Globus pallidus (tissue), 1 donor: ENCODE data around the gene WBP1L.
"Not testable (repeated sequence)": the region's sequence is repeated elsewhere in the genome, so short reads cannot be mapped to it uniquely, and the experiment has no call there.

ENCODE experiments used
- DNase-seq: peaks from one replicate; pipeline ENCODE4 v3.0.0-alpha.2; 2015; ENCODE audit warnings: low spot score

Gene WBP1L

DNA sequence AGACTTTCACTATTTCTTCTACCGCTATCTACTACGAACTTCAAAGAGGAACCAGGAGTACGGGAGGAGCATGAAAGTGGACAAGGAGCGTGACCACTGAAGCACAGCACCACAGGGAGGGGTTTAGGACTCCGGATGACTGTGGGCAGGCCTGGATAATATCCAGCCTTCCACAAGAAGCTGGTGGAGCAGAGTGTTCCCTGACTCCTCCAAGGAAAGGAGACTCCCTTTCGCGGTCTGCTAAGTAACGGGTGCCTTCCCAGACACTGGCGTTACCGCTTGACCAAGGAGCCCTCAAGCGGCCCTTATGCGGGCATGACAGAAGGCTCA, 15.2 kb downstream of the WBP1L start:
- DNase-seq = not testable (repeated sequence)

DNA sequence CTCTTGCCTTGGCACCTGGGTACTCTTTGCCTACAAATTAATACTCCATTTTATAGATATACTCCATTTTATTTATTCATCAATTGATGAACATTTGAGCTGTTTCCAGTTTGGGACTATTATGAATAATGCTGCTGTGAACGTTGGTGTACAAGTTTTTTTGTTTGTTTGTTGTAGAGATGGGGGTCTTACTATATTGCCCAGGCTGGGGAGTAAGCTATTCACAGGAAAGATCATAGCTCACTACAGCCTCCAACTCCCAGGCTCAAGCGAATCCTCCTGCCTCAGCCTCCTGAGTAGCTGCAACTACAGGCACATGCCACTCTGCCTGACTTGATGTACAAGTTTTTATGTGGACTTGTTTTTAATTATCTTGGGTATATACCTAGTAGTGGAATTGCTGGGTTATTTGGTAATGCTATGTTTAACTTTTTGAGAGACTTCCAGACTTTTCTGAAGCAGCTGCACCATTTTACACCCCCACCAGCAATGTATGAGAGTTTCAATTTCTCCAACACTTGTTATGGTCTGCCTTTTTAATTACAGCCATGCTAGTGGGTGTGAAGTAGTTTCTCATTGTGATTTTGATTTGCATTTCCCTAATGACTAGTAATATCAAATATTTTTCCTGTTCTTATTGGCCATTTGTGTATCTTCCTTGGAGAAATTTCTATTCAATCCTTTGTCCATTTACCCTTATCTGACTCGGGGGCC, 15.9 kb downstream of the WBP1L start:
- DNase-seq = no peak

DNA sequence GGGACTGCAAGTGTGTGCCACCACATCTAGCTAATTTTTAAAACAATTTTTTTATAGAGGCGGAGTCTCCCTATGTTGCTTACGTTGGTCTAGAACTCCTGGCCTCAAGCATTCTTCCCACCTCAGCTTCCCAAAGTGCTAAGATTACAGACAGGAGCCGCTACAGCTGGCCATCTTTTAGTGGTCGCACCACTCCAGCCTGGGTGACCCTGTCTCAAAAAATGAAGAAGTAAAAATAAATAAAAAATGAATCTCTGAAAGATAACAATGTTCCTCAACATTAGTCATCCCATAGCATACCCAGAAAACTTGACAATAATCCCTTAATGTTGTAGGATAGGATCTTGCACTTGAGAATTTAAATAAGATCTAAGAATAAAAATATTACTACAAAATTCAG, 18.2 kb downstream of the WBP1L start:
- no peak for DNase-seq

DNA sequence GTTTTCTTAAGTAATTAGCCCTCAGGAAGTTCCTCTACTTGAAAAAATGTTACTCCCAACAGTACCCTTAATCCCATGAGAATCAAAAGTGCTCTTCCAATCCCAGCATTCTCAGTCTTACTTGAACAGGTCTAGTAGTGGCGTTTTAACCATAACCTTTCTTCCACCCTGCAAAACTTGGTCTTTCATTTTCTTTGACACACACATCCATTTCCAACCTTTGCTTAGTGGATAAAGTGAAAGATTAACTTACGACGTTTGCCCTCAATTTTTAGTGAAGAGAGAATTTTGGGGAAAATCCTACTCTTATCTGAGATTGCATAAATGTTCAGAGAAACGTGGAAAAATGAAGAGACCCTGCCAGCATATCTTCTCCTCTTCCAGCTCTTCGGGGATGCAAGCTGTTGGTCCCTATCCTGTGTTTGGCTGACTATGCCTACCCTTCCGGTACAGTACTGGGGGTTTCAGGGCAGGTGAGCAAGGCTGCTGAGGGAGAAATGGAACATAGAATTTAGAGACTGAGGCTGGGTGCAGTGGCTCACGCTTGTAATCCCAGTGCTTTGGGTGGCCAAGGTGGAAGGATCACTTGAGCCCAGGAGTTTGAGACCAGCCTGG, 18.8 kb downstream of the WBP1L start:
- DNase-seq = no peak

DNA sequence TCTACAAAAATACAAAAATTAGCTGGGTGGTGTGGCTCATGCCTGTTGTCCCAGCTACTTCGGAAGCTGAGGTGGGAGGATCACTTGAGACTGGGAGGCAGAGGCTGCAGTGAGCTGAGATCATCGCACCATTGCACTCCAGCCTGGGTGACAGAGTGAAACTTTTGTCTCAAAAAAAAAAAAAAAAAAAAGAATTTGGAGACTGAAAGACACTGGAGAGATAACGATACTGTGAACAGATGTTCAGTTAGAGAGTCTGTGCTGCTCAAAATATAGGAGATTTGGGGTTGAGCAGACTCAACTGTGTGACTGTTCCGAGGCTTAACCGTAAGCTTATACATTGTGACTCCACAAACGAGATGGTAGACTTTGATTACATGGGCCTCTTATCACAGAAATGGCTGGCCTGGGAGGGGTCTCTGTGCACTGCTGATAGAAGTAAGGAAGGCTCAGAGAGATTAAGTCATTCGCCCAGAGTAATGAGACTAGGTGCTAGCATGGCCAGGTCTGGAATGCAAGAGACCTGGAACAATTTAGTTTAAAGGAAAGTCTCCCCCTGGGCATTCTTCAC, 19.4 kb downstream of the WBP1L start:
- no peak for DNase-seq

DNA sequence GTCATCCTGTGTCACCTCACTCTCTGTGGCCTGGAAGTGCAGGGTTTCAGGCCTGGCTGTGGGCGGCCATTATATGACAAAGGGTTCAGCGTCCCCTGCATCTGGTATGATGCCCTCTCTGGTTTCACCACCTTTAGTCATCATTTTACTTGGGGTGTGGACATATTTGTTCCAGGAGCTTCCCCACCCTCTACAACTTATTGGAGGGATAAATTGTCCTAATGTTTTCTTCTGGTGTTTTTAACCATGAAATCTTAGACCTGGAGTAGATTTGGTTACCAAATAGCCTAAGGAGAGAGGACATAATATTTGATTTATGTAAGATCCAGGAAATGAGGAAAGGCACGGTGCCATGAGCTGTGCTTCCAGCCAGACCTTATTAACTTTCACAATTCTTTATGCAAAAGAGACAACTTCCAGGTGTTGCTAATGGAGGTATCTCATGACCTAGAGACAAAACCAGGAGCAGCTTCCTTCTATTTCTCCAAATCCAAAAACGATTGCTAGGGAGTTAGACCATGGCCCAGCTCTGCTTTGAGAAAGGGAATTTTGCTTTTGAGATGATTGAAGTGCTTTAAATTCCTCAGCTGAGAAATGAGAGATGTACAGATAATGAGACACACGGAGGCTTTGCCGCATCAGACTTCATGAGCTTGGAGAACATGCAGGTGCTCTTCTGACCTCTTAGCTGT, 20.9 kb downstream of the WBP1L start:
- DNase-seq = no peak

DNA sequence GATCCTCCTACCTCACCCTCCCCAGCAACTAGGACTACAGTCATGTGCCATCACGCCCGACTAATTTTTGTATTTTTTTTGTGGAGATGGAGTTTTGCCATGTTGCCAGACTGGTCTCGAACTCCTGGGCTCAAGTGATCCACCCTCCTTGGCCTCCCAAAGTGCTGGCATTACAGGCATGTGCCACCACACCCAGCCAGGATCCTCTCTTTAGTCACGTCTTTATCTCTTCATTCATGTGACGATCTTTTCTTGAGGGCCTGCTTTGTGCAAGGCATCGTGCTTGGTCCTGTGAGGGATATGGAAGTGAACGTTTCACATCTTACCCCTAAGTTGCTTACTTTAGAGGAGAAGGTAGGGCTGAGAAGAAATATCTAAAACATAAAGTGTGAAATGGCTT, 21.6 kb downstream of the WBP1L start:
- no peak for DNase-seq

DNA sequence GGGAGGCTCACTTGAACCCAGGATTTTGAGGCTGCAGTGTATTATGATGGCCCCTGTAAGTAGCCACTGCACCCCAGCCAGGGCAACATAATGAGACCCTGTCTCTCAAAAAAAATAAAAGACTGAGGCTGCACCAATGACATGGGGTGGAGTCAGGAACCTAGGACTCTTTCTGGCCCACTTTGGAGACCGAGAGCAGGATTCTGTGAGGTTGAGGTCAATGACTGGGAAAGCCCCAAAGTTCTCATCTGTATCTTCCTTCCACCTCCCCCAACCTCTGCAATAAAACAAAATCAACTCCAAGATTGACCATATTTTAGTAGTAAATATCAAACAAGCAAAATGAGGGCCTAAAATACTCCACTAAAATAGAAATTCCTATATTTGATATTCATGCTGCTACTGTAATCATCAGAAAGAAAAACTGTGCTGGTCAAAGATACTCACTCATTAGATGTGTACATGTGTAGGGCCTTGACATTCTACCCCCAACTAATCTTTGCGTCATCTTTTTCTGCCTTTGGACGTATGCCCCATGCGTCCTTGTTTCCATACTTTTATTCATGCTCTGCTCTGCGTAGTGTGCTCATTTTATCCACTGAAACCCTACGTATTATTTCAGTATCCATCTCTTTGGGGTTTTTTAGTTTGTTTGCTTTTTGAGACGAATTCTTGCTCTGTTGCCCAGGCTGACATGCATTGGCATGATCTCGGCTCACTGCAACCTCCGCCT, 23.8 kb downstream of the WBP1L start:
- no peak for DNase-seq

DNA sequence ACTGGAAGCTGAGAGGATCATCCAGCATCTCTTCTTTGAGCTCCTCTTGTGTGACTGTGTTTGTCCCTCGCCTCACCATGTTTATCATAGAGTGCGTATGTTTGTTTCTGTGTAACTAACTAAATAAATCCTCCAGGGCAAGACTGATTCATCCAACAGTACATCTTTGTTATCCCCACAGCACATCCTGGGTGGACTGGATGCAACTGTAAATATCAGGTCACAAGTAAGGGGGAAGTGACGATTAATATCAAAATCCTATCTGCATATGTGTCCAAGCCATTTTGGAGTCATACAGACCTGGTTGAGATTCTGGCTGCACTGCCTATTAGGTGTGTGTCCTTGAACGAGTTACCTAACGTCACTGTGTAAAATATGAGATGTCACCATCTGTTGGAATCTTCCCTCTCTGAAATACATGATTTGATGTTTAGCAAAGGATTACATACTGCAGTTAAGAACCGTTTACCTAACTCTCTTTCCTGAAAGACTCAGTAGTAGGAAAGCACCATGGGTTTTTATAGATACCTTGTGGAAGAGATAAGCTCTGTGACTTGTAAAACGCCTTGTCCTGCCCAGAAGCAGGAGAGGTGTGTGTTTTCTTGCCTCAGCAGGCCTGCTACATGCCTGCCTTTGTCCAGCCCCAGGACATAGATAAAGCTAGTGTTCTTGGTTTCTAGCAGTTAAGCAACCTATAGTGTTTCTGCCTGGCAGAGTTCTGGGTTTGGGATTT, 25.8 kb downstream of the WBP1L start:
- no peak for DNase-seq

DNA sequence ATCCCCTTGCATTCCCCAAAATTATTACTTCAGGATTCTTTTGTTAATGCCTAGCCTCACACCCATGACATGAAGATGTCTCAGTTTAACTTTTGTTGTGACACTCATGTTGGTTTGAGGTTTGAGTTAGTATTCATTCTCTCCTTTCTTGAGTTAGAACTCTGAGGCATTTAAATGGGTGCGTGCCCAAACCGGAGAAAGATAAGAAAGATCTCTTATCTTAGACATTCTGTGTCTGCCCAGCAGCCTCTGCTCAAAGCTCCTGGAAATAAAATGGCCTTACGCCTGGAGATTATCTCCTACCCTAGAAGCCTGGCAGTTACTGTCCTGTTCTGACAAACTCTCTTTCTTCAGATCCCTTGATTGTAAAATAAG, 26.3 kb downstream of the WBP1L start:
- DNase-seq = no peak

DNA sequence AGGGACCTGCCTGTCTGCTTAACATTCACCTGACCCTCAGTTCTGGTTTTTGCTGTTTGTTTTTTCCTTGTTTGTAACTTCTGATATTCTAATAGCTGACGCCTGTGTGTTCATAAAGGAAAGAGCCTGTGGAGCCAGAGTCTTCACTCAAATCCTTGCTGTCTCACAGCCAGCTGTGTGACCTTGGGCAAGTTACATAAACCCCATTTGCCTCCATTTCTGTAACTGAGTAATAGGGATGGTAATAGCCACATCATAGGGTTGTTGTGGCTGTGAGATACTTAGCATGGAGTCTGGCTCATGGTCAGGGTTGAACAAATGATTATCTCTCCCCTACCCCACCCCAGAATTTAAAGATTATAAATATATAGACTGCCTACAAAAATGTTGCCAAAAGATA, 27.0 kb downstream of the WBP1L start:
- no peak for DNase-seq

DNA sequence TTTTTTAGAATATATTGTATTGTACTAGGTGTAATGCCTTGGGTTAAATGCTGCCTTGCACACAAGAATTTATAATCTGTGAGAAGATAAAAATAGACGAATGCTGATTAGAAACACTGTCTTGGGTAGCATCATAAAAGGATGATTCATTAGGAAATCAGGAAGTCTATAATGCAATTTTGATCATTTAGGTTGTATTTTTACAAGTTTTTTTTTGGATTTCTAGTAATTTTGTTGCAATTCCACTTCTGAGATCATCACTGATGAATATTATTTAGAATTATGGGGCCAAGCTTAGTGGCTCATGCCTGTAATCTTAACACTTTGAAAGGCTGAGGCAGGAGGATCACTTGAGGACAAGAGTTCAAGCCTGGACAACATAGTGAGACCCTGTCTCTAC, 29.6 kb downstream of the WBP1L start:
- DNase-seq = no peak

DNA sequence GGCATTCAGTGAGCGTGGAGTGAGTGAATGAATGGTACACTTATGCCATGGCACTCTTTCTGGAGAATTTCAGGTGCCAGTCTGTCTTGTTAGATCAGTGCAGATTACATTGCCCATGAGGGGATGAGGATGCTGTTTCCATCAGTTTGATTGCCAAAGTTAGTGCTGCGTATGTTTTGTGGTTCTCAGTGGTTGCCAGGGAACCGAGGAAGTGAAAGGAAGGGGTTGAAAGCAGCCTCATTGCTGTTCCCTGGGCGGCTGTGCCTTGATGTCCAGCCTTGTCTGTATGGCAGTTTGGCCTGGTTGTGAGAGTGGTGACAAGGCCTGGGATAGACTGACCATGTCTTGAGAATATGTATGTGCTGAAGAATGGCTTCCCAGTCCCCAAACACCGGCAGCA, 30.2 kb downstream of the WBP1L start:
- DNase-seq = no peak

DNA sequence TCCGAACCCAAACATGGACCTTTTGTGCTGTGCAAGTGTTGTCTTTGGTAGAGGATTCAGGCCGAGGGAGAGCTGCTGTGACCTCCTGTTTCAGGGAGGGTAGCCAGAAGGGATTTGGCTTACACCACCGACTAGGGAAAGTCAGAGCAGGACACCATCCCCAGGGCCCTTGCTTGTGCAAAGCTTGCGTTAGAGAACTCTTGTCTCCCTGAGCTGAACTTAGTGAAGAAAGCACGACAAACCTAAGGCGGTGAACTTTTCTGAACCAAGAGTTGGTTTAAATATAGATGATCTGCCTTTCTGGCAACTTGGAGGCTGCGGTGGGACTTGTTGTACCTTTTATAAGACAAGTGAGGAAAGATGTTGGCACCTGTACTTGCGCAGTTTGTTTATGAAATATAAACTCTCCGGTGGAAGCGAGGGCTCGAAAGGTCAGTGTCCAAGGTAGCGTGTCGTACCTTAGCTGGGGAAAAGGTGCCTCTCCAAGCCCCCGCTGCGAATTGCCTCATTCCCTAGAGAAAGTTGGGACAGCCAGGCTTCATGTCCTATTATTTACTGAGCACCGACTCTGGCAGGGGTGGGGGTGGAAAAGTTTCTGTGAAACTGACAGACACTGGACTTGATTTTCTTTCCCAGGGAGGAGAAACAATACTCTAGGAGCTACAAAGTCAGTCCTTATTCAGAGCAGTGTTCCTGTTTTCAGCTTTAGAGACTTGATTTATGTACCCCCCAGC, 31.6 kb downstream of the WBP1L start:
- no peak for DNase-seq

DNA sequence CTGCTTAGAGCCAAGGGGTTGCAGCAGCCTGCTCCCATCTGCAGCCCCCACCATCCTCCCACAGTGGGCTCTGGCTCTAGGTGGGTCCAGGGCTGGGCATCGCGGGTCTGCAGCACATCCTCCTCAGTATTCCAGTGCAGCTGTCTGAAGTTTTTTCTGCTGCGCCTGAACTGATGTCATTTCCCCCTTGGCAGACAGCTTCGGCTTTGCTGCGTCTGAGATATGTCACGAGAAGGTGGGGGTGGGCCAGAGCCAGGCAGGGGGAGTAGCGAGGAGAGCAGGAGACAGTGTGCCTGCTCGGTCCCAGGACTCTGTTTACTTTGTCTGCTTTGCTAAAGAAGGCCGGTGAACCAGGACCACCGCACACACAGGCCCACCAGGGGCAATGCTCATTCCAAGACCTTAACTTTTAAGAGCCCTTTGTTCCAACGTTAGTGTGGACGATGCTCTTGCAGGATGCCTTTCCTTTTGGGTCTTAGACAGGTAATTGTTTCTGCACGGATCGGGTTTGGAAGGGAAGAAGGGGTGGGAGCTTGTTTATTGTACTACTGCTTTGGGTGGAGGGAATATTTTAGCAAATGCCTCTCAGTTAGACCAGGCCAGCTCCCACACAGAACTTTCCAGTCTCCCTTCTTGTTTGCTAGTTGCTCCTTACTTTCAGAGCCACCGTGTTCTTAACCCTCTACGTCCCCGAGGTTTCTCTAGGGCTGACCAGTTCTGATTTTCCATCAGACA, 32.4 kb downstream of the WBP1L start:
- DNase-seq = peak; percentile 77

DNA sequence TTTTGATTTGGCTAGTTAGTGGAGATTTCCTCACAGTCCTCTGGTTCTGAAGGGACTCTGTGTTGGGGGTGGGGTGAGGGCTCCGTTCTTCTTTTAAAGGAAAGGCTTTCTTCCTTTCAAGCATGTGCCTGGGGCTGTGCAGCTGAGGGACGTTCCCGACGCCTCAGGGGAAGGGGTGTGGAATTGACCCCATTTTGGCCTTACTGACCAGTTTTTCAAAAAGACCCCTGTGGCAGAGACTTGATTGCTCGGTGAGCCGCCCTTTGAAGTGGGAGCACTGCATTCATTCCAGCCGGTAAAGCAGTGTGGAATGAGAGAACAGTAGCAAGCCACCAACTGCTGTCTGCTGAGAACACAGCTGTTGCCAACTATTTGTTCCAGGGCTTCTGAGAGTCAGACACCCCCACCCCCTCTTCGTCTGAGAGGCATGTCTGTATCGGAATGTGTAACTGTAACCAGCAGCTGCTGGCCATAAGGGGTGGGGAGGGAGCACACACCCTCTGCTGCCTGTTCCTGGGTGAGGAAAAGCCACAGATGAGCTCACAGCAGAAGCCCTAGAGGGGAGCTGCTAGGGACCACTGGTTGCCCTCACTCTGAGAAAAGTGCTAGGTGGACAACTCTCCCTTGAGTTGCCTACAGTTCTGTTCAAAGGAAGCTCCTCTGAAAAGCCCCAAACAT, 33.2 kb downstream of the WBP1L start:
- DNase-seq = peak; percentile 54

DNA sequence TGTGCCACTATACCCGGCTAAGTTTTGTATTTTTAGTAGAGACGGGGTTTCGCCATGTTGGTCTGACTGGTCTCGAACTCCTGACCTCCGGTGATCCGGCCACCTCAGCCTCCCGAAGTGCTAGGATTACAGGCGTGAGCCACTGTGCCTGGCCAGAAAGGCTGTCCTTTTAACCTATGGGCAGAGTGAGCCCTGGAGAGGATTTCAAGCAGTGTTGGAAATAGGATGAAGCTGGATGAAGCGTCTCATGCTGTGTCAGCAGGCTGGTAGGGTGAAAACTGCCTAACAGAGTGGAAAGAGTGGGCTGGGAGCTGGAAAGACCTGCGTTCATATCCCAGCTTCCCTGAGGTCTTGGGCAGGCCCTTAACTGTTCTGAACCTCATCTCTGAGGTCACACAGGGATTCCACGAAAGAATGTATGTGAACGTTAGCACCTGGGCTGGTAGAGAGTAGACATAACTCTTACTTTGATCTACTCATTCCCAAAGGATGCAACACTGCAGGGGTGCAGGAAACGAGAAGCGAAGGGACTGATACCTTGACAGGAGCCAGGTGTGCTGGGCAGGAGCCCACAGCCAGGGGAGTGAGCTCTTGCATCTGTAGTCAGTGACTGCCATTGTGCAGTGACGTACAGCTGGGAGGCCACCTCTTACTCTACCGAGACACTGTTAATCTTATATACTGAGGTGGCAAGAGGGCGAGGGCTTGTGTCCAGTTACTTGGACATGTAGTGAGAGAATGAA, 34.1 kb downstream of the WBP1L start:
- DNase-seq = no peak

DNA sequence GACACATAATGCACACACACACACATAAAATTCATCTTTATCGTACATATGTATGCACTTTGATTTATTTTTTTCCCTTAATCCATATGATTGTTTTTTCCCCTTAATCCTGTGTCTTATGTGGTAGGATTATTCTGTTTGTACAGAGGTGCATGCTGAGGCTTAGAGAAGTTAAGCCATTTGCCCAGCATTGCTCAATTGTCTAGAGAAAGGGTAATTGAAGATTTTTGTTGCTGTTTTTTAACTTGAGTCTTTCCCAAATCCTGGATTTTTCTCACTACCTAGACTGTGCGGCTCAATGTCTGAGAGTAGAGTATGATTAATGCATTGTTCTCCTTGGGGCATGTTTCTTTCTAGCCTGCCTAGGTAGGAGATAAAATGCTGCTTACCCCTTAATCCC, 35.0 kb downstream of the WBP1L start:
- no peak for DNase-seq
